CD14-positive monocyte (primary cell): ENCODE data around the gene ARL15. TPM values are rescaled to one million over a fixed set of nuclear protein-coding genes. Genes with fewer than 3 reads are reported as not detected.

ENCODE experiments used
- DNase-seq, 3 donors: peaks; one replicate each; pipeline ENCODE4 v3.0.0-alpha.2; 2011 to 2022
- H2AFZ ChIP-seq: 2 replicates; pipeline ENCODE4 v1.6.0; 2012; ENCODE audit warnings: mild to moderate bottlenecking, low read depth, low read length, inconsistent platforms; ENCODE audit not compliant: insufficient read depth, poor library complexity, severe bottlenecking
- H3K27ac ChIP-seq, 2 donors: 1 replicate in 1 of 2; 2 replicates in 1 of 2; pipeline ENCODE4 v1.5.1; 2012 to 2013; ENCODE audit warnings: low read length in 2 of 2, control low read depth in 1 of 2, inconsistent platforms in 1 of 2, low read depth in 1 of 2, mild to moderate bottlenecking in 1 of 2
- H3K27me3 ChIP-seq, 2 donors: one replicate each; pipeline versions ENCODE4 v1.6.0 to v1.6.1; 2011 to 2013; ENCODE audit warnings: low read length in 2 of 2; ENCODE audit not compliant: control insufficient read depth in 2 of 2, insufficient read depth in 2 of 2
- H3K36me3 ChIP-seq, 2 donors: replicated peaks in 1 of 2; 1 replicate in 1 of 2; 2 replicates in 1 of 2; pipeline versions ENCODE4 v1.5.1 to v1.6.1; 2012 to 2013; ENCODE audit warnings: low read length in 2 of 2, control low read depth in 1 of 2, inconsistent platforms in 1 of 2, mild to moderate bottlenecking in 1 of 2; ENCODE audit not compliant: insufficient read depth in 2 of 2, control insufficient read depth in 1 of 2
- H3K4me1 ChIP-seq, 2 donors: 1 replicate in 1 of 2; 2 replicates in 1 of 2; pipeline versions ENCODE4 v1.5.1 to v1.6.1; 2012 to 2013; ENCODE audit warnings: low read length in 2 of 2, control low read depth in 1 of 2, inconsistent platforms in 1 of 2, mild to moderate bottlenecking in 1 of 2, moderate library complexity in 1 of 2; ENCODE audit not compliant: insufficient read depth in 2 of 2, control insufficient read depth in 1 of 2
- H3K4me2 ChIP-seq: replicated peaks from 2 replicates; pipeline ENCODE3; 2012; ENCODE audit warnings: low read length, moderate library complexity, mild to moderate bottlenecking; ENCODE audit not compliant: poor library complexity, severe bottlenecking; ENCODE audit errors: extremely low read depth
- H3K4me3 ChIP-seq, 3 experiments: fragments of 200-600 bp in 1 of 3; sonication (generic) in 1 of 3; replicated peaks in 1 of 3; 1 replicate in 2 of 3; 2 replicates in 1 of 3; pipeline ENCODE4 v1.5.1; 2011 to 2013; ENCODE audit warnings: low read length in 3 of 3, mild to moderate bottlenecking in 3 of 3, control low read depth in 2 of 3, low read depth in 2 of 3, inconsistent platforms in 1 of 3, moderate library complexity in 1 of 3
- H3K79me2 ChIP-seq: 2 replicates; pipeline ENCODE4 v1.6.0; 2012; ENCODE audit warnings: mild to moderate bottlenecking, control low read depth, inconsistent platforms, low read length, moderate library complexity; ENCODE audit not compliant: insufficient read depth
- H3K9ac ChIP-seq: 2 replicates; pipeline ENCODE4 v1.6.0; 2017; ENCODE audit warnings: low read length, mild to moderate bottlenecking; ENCODE audit not compliant: insufficient read depth, poor library complexity, severe bottlenecking
- H3K9me3 ChIP-seq, 2 donors: replicated peaks in 1 of 2; 1 replicate in 1 of 2; 2 replicates in 1 of 2; pipeline versions ENCODE4 v1.5.1 to v1.6.1; 2012 to 2013; ENCODE audit warnings: low read length in 2 of 2, control low read depth in 1 of 2; ENCODE audit not compliant: control insufficient read depth in 1 of 2, insufficient read depth in 1 of 2
- H4K20me1 ChIP-seq: 2 replicates; pipeline ENCODE4 v1.6.0; 2012; ENCODE audit warnings: mild to moderate bottlenecking, low read length, control low read depth, moderate library complexity; ENCODE audit not compliant: insufficient read depth
- H3K27ac Mint-ChIP-seq, 7 donors: one replicate each; pipeline ENCODE4 v1.8.0; 2020; ENCODE audit warnings: mild to moderate bottlenecking in 7 of 7, mixed read lengths in 7 of 7, moderate library complexity in 6 of 7, inconsistent platforms in 2 of 7
- H3K27me3 Mint-ChIP-seq, 3 donors: one replicate each; pipeline ENCODE4 v1.8.0; 2021 to 2022; ENCODE audit warnings: low read depth in 3 of 3, mild to moderate bottlenecking in 3 of 3, mixed read lengths in 3 of 3, moderate library complexity in 3 of 3, inconsistent platforms in 1 of 3
- H3K36me3 Mint-ChIP-seq, 2 donors: one replicate each; pipeline ENCODE4 v1.8.0; 2020; ENCODE audit warnings: mixed read lengths in 2 of 2, inconsistent platforms in 1 of 2, mild to moderate bottlenecking in 1 of 2
- H3K4me1 Mint-ChIP-seq: one replicate; pipeline ENCODE4 v1.8.0; 2020; ENCODE audit warnings: mild to moderate bottlenecking, mixed read lengths
- H3K4me3 Mint-ChIP-seq, 2 donors: one replicate each; pipeline ENCODE4 v1.8.0; 2020; ENCODE audit warnings: mild to moderate bottlenecking in 2 of 2, mixed read lengths in 2 of 2, moderate library complexity in 1 of 2
- H3K9me3 Mint-ChIP-seq, 7 donors: one replicate each; pipeline ENCODE4 v1.8.0; 2020 to 2022; ENCODE audit warnings: mixed read lengths in 7 of 7, mild to moderate bottlenecking in 6 of 7, moderate library complexity in 6 of 7, inconsistent platforms in 2 of 7
- CTCF ChIP-seq: fragments of 200-600 bp; IDR thresholded peaks from one replicate; pipeline ENCODE4 v1.8.0; 2022; ENCODE audit warnings: antibody characterized with exemption, mild to moderate bottlenecking
- WGBS: methylation state at CpG from one replicate; pipeline ENCODE4 v1.1.5; 2013; ENCODE audit warnings: missing lambda C conversion rate; ENCODE audit not compliant: insufficient coverage; 5-methylcytosine and 5-hydroxymethylcytosine counted together
- intact Hi-C, 2 donors: fragments of 100-400 bp; cut with micrococcal nuclease; formaldehyde crosslinking; loops; one replicate each; pipeline versions ENCODE4 v1.15.0 to v1.15.1; 2023
- polyA plus RNA-seq, 3 donors: library from polyadenylated mRNA; depleted of rRNA in 1 of 3; unstranded in 2 of 3; stranded (reverse) in 1 of 3; fragments of 300-500 nt in 2 of 3; fragments of >200 nt in 1 of 3; fragmentation: Illumina TruSeq in 2 of 3; gene quantifications; 1 replicate in 2 of 3; 2 replicates in 1 of 3; pipeline ENCODE4 v1.2.3, GENCODE V29; 2012 to 2021

Gene ARL15
- polyA plus RNA-seq, 3 donors: 10.5 to 27.6 (median 18.0) TPM

- H3K9me3 Mint-ChIP-seq: no peaks in the 10 kb centered on the region
- peak overlapping the region; percentile 7 to 60 (median 28) for H3K27ac Mint-ChIP-seq
- intact Hi-C loops: no loop called here
Observed at GRCh38 chr5:54021431-54022164, 288.8 kb downstream of the ARL15 start.

GRCh38 chr5:54018438-54018837 is 291.9 kb downstream of the ARL15 start:
- Histone ChIP-seq H3K79me2 (no peaks in the 10 kb centered on the region), H3K27me3 (no peaks in the 10 kb centered on the region), H3K27ac (no peak overlapping the region), H4K20me1 (peaks cover 7% of the 10 kb centered on the region), H3K9ac (no peak overlapping the region), H3K4me1 (peaks cover 23 to 31% of the 10 kb centered on the region in 2 donors), H2AFZ (no peak overlapping the region), H3K4me3 (no peak overlapping the region), H3K36me3 (no peaks in the 10 kb centered on the region), H3K4me2 (no peak overlapping the region), H3K9me3 (peaks cover 12% of the 10 kb centered on the region in 2 donors)
- H3K27me3 Mint-ChIP-seq: peaks cover 0 to 2% (median 2%) of the 10 kb centered on the region in 3 donors
- WGBS: no CpG with 5 or more reads among the region's 3 CpGs
- H3K36me3 Mint-ChIP-seq: peaks cover 8 to 24% of the 10 kb centered on the region in 2 donors
- H3K4me3 Mint-ChIP-seq: no peak overlapping the region
- no peak for DNase-seq
- peaks cover 45% of the 10 kb centered on the region for H3K4me1 Mint-ChIP-seq
- no peak for TF ChIP-seq CTCF
- peaks cover 13 to 19% (median 17%) of the 10 kb centered on the region in 7 donors for H3K9me3 Mint-ChIP-seq
- no peak overlapping the region for H3K27ac Mint-ChIP-seq
- intact Hi-C loops: no loop called here

More at GRCh38 chr5:54021431-54022164, 288.8 kb downstream of the ARL15 start:
- peaks cover 7% of the 10 kb centered on the region for H4K20me1 ChIP-seq
- H3K36me3 ChIP-seq: no peaks in the 10 kb centered on the region
- H3K4me3 ChIP-seq: peak overlapping the region in 1 of 3 experiments; percentile 17
- H3K9ac ChIP-seq: peak overlapping the region; percentile 18
- no peaks in the 10 kb centered on the region for H3K27me3 ChIP-seq
- H3K4me1 ChIP-seq: peaks cover 22 to 25% of the 10 kb centered on the region in 2 donors
- peaks cover 2% of the 10 kb centered on the region in 3 donors for H3K27me3 Mint-ChIP-seq
- H3K36me3 Mint-ChIP-seq: peaks cover 3 to 9% of the 10 kb centered on the region in 2 donors
- H3K27ac ChIP-seq: no peak overlapping the region
- H3K79me2 ChIP-seq: no peaks in the 10 kb centered on the region
- no peaks in the 10 kb centered on the region for H3K9me3 ChIP-seq
- no CpG with 5 or more reads among the region's 5 CpGs for WGBS
- TF ChIP-seq CTCF: no peak
- peak overlapping the region; percentile 48 for H3K4me2 ChIP-seq
- peaks cover 38% of the 10 kb centered on the region for H3K4me1 Mint-ChIP-seq
- H2AFZ ChIP-seq: no peak overlapping the region
- DNase-seq: peak in 1 of 3 donors; percentile 7
- H3K4me3 Mint-ChIP-seq: peak overlapping the region; percentile 12 to 75
